Spleen (tissue), 11 donors: Measurements from ENCODE around the gene SLC22A5. TPM values are rescaled to one million over a fixed set of nuclear protein-coding genes. Genes with fewer than 3 reads are reported as not detected.

Experiments
- DNase-seq: peaks from one replicate; pipeline ENCODE4 v3.0.0-alpha.2; 2020
- H3K27ac ChIP-seq, 8 donors: fragments of 200-600 bp; sonication (generic) in 7 of 8; 1 replicate in 4 of 8; 2 replicates in 4 of 8; pipeline versions ENCODE4 v1.5.0 to v1.8.0; 2016 to 2021; ENCODE audit warnings: inconsistent platforms in 4 of 8, mild to moderate bottlenecking in 4 of 8, moderate library complexity in 1 of 8
- H3K27me3 ChIP-seq, 7 donors: fragments of 200-600 bp; sonication (generic) in 6 of 7; replicated peaks in 1 of 7; 1 replicate in 4 of 7; 2 replicates in 3 of 7; pipeline versions ENCODE4 v1.5.0 to v1.8.0; 2016 to 2021; ENCODE audit warnings: inconsistent platforms in 3 of 7, mild to moderate bottlenecking in 1 of 7
- H3K36me3 ChIP-seq, 6 donors: fragments of 200-600 bp; sonication (generic) in 5 of 6; 1 replicate in 4 of 6; 2 replicates in 2 of 6; pipeline versions ENCODE4 v1.5.0 to v1.8.0; 2016 to 2021; ENCODE audit warnings: inconsistent platforms in 2 of 6
- H3K4me1 ChIP-seq, 6 donors: fragments of 200-600 bp; sonication (generic) in 5 of 6; 1 replicate in 3 of 6; 2 replicates in 3 of 6; pipeline versions ENCODE4 v1.5.0 to v1.8.0; 2016 to 2021; ENCODE audit warnings: inconsistent platforms in 3 of 6
- H3K4me3 ChIP-seq, 8 donors: fragments of 200-600 bp; sonication (generic) in 7 of 8; 1 replicate in 4 of 8; 2 replicates in 4 of 8; pipeline versions ENCODE4 v1.5.0 to v1.8.0; 2016 to 2021; ENCODE audit warnings: inconsistent platforms in 4 of 8, mild to moderate bottlenecking in 4 of 8, moderate library complexity in 2 of 8
- H3K9me3 ChIP-seq, 8 donors: fragments of 200-600 bp; sonication (generic) in 7 of 8; 1 replicate in 4 of 8; 2 replicates in 4 of 8; pipeline versions ENCODE4 v1.5.0 to v1.8.0; 2016 to 2021; ENCODE audit warnings: inconsistent platforms in 4 of 8
- POLR2A ChIP-seq, 3 donors: fragments of 450-650 bp; IDR thresholded peaks; one replicate each; pipeline ENCODE4 v1.5.1; 2017; ENCODE audit warnings: antibody characterized with exemption in 3 of 3, mild to moderate bottlenecking in 1 of 3
- POLR2AphosphoS5 ChIP-seq, 3 donors: sonication (generic); formaldehyde crosslinking; IDR thresholded peaks; one replicate each; pipeline ENCODE4 v1.5.1; 2017; ENCODE audit warnings: antibody characterized with exemption in 3 of 3
- WGBS, 5 donors: extraction: QIAGEN DNeasy Blood & Tissue Kit in 3 of 5; methylation state at CpG; one replicate each; pipeline versions ENCODE4 v1.1.5 to v1.1.7; 2013 to 2018; 5-methylcytosine and 5-hydroxymethylcytosine counted together
- intact Hi-C: fragments of 100-400 bp; cut with DNase I; formaldehyde crosslinking; loops from one replicate; pipeline ENCODE4 v1.15.0; 2023; ENCODE audit warnings: low total_unique reads
- polyA plus RNA-seq, 3 donors: library from polyadenylated mRNA; stranded (reverse); fragments of 200-250 nt; gene quantifications; one replicate each; pipeline ENCODE4 v1.2.1, GENCODE V29; 2013
- total RNA-seq, 7 donors: library from RNA; depleted of rRNA in 3 of 7; stranded (reverse); fragments of >200 nt in 3 of 7; fragmentation: NEBNext Ultra II Directional in 4 of 7; extraction: Animal tissue kit (Norgen Biotek cat#: 25700) in 4 of 7; gene quantifications; one replicate each; pipeline versions ENCODE4 v1.1.0 to v1.2.1, GENCODE V29; 2016 to 2021
- TF ChIP-seq, protein P1 (sequence below), 11 experiments: fragments of 200-600 bp in 7 of 11; fragments of 450-650 bp in 4 of 11; sonication (generic) in 4 of 11; IDR thresholded peaks in 8 of 11; conservative IDR thresholded peaks in 3 of 11; 1 replicate in 7 of 11; 2 replicates in 4 of 11; pipeline versions ENCODE4 v1.4.0 to v1.8.0; 2016 to 2021; ENCODE audit warnings: antibody characterized with exemption in 11 of 11, inconsistent platforms in 4 of 11, mild to moderate bottlenecking in 1 of 11
- donor health status: healthy with polysubstance abuse.
- donor health status: DM: no; HTN: no; CAD: no; lungs with moderate emphysema.
- donor health status: DM: no; HTN: no; CAD: no.
- donor health status: Bipolar disorder and iron deficiency.
- donor health status: healthy.
- donor health status: DM: no; HTN: no; CAD: no.
- donor health status: DM: yes; HTN: yes; CAD: no.

SLC22A5 gene
- total and polyA plus RNA-seq, 10 donors: 2.4 to 9.2 (median 6.7) TPM

DNA sequence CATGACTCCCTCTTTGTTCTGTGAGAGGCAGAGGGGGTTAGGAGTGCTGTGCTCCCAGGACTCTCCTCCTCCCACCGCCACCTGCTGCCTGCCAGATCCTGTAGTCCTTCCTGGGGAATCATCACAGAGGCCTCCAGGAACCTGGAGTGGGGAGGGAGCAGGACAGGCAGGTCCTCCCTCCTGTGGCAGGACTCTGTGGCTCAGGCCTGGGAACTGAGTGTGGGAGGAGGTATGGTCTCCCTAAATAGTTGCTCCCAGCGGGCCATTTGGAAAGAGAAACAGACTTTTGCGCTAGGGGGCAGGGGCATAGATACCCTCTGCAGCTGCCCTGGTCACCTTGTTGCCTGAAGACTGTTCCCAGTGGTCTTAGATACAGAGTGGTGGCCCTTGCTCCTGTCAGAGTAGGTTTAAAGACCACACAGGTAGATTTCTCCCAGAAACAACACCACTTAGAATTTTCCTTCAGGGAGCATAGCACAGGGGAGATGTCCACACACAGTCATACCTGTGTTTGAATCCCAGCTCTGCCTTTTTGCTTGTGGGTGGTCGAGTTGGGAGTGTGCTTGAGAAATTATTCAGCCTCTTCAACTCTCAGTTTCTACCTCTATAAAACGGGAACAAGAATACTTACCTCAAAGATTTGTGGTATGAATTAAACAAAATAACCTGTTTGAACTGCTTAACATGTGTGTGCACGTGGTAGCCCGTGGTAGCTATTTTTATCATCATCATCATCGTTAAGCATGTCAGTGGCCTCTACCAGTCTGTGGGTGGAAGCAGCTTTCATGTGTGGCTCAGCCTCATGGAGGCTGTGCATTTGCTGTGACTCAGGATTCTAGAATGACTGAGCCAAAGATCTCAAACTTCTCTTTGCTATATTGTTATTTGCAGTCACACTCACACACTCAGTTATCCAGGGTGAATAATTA lies 55.8 kb downstream of the SLC22A5 start:
- TF ChIP-seq, protein P1, sequence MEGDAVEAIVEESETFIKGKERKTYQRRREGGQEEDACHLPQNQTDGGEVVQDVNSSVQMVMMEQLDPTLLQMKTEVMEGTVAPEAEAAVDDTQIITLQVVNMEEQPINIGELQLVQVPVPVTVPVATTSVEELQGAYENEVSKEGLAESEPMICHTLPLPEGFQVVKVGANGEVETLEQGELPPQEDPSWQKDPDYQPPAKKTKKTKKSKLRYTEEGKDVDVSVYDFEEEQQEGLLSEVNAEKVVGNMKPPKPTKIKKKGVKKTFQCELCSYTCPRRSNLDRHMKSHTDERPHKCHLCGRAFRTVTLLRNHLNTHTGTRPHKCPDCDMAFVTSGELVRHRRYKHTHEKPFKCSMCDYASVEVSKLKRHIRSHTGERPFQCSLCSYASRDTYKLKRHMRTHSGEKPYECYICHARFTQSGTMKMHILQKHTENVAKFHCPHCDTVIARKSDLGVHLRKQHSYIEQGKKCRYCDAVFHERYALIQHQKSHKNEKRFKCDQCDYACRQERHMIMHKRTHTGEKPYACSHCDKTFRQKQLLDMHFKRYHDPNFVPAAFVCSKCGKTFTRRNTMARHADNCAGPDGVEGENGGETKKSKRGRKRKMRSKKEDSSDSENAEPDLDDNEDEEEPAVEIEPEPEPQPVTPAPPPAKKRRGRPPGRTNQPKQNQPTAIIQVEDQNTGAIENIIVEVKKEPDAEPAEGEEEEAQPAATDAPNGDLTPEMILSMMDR (IDR thresholded peaks at IDR 0.05 in 8 of 11, conservative IDR thresholded peaks at IDR 0.05 in 3 of 11): no peak
- TF ChIP-seq POLR2A (IDR thresholded peaks at IDR 0.05) (peak in 1 of 3 donors; percentile 24), POLR2AphosphoS5 (IDR thresholded peaks at IDR 0.05) (peak in 2 of 3 donors; percentile 21 to 86)
- Histone ChIP-seq H3K27me3 (no peaks in the 10 kb centered on the region), H3K27ac (peak overlapping the region; percentile 79 to 99 (median 96)), H3K4me3 (peak overlapping the region in 6 of 8 donors; percentile 16 to 63 (median 29)), H3K4me1 (peaks cover 99 to 100% (median 100%) of the 10 kb centered on the region in 6 donors), H3K36me3 (peaks cover 0 to 43% (median 0%) of the 10 kb centered on the region in 6 donors), H3K9me3 (no peaks in the 10 kb centered on the region)
- peak; percentile 80 for DNase-seq
- 33 to 46% (median 42%) methylated on average over 8 of the region's 8 CpGs for WGBS, 5 donors
- intact Hi-C loops: no loop called here

DNA sequence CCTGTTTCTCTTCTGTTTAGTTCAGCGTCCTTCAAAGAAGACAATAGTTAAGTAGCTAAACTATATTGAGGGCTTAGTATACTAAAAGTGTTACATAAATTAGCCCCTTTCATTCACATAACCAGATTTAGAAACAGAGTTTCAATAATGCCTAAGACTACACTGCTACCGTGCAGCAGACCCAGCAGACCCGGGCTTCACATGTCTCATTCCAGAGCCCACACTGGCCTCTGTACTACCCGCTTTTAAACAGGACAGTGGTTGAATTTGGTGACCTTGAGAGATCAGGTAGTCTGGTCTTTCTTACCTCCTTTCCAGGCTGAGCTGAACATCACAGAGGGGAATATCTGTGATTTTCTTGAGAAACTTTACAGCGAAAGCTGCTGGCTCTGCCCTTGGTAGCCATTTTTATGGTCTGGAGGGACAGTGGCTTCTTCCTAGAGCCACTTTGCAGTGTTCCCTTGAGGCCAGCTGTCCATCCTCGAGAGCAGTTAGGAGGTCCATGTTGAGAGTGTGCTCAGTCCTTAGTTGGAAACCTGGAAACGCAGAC lies 56.5 kb downstream of the SLC22A5 start:
- intact Hi-C loops: no loop called here
- Histone ChIP-seq H3K36me3 (peaks cover 0 to 44% (median 0%) of the 10 kb centered on the region in 6 donors), H3K27ac (peak overlapping the region; percentile 79 to 99 (median 96)), H3K4me1 (peaks cover 99 to 100% (median 100%) of the 10 kb centered on the region in 6 donors), H3K9me3 (no peaks in the 10 kb centered on the region), H3K27me3 (no peaks in the 10 kb centered on the region), H3K4me3 (peak overlapping the region in 7 of 8 donors; percentile 14 to 63 (median 27))
- DNase-seq: no peak
- WGBS, 5 donors: 47 to 59% (median 53%) methylated on average over 6 to 7 of the region's 7 CpGs
- TF ChIP-seq, protein P1 (IDR thresholded peaks at IDR 0.05 in 8 of 11, conservative IDR thresholded peaks at IDR 0.05 in 3 of 11): no peak
- TF ChIP-seq POLR2AphosphoS5 (IDR thresholded peaks at IDR 0.05) (no peak), POLR2A (IDR thresholded peaks at IDR 0.05) (no peak)

DNA sequence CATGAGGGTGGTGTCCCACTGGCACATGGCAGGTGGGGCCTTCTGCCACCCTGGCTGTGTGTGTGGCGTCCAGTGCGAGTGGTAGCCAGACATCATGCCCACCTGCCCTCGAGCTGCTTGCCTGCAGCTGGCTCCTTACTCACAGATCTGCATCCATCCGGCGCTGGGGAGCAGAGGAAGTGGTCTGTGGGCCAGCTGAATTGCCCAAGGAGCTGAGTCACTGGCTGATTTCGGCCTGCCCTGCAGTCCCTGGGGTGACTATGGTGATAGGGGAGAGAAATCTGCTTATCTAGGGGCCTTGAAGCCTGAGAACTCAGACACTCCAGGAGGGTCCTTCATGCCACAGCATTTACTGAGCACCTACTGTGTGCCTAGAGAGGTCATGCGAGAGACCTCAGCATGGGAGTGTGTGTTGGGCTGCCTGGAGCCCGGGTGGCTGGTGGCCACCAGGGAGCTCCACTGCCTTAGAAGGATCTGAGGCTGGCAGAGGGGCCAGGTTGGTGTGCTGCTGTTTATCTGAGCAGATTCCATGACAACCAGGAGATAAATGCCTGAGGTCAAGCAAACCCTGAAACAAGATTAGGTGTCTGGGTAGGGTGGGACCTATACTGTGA lies 57.1 kb downstream of the SLC22A5 start:
- Histone ChIP-seq H3K4me3 (peak overlapping the region in 7 of 8 donors; percentile 14 to 63 (median 27)), H3K9me3 (no peaks in the 10 kb centered on the region), H3K27ac (peak overlapping the region; percentile 79 to 99 (median 96)), H3K27me3 (no peaks in the 10 kb centered on the region), H3K4me1 (peaks cover 98 to 100% (median 100%) of the 10 kb centered on the region in 6 donors), H3K36me3 (peaks cover 0 to 38% (median 0%) of the 10 kb centered on the region in 6 donors)
- no peak for TF ChIP-seq POLR2A (IDR thresholded peaks at IDR 0.05)
- peak; percentile 88 to 92 (median 90) for TF ChIP-seq POLR2AphosphoS5 (IDR thresholded peaks at IDR 0.05)
- TF ChIP-seq, protein P1 (IDR thresholded peaks at IDR 0.05 in 8 of 11, conservative IDR thresholded peaks at IDR 0.05 in 3 of 11): peak in 7 of 11 experiments; percentile 29 to 62 (median 44)
- peak; percentile 95 for DNase-seq
- intact Hi-C loops: no loop called here
- WGBS, 5 donors: 17 to 25% (median 21%) methylated on average over 8 of the region's 8 CpGs
